HG03097 (cell line): ENCODE measurements around the gene HNMT.
"Not testable (repeated sequence)": the region's sequence is repeated elsewhere in the genome, so short reads cannot be mapped to it uniquely, and the experiment has no call there.

ENCODE experiments used
- ATAC-seq: cut with Tn5 transposase; IDR thresholded peaks from one replicate; pipeline ENCODE4 v1.9.1; 2021; ENCODE audit not compliant: unreplicated experiment, low FRiP score

Gene HNMT

DNA sequence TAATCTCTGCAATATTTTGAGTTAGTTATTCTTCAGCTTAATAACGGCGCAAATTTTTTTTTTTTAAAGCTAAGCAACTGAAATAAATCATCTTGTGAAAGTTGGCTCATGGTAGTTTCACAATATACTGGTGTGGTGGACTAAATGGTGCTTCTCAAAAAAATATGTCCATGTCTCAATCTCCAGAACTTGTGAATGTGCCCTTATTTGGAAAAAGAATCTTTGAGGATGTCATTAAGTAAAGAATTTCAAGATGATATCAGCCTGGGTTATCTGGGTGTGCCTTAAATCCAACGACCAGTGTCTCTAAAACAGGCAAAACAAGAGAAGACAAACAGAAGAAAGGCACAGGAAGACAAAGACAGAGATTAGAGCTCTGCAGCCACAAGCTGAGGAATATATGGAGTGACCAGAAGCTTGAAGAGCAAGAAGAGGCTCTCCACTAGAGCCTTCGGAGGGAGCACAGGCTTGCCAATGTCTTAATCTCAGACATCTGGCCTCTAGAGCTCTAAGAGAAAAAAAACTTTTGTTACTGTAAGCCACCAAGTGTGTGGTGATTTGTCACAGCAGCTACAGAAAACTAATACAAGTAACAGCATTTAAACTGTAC is 71.4 kb downstream of the HNMT start:
- ATAC-seq, result no peak

DNA sequence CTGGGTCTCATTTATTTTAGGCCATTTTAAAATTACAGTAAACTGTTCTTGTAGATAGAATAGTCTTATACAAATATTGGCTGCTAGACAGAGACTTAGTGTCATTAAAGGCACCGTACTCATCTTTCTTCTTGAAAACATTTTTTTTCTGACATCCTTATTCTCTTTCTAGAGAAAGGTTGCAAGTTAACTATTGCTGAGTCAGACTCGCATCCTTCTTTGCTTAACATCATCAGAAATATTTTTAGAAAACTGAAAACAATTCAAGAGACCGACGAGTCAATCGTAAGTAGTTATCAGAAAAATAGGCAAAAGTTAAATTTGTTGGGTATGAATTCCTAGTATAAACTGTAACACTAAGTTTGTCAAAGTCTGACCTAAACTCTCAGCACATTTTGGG is 72.2 kb downstream of the HNMT start:
- ATAC-seq, result no peak

GRCh38 chr2:138037090-138037489 is 72.8 kb downstream of the HNMT start:
- ATAC-seq, result no peak

DNA sequence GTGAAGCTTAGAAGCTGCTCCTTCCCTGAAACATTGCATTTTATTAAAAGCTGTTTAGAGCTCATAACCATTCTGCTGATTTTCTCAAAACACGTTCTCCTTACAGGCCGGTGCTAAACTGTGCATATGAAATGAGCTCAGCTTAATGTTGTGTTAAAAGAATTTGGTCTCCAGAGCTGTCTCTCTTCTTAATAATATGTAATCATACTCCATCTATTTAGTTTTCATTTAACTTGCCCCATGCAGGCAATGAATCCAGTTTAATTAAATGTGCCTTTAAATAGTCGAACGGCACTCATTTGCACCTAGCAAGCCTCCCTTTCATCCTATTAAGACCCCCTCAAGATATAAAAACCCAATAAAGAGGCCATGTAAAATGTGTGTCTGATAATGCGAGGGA is 76.3 kb downstream of the HNMT start:
- ATAC-seq, result no peak

GRCh38 chr2:138042311-138042710 is 78.0 kb downstream of the HNMT start:
- ATAC-seq, result no peak

DNA sequence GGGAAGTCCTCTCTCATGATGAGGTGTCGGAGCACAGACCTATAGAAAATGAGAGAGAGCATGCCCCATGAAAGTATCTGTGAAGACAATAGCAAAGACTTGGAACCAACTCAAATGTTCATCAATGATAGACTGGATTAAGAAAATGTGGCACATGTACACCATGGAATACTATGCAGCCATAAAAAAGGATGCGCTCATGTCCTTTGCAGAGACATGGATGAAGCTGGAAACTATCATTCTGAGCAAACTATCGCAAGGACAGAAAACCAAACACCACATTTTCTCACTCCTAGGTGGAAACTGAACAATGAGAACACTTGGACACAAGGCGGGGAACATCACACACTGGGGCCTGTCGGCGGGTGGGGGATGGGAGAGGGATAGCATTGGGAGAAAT is 79.3 kb downstream of the HNMT start:
- ATAC-seq, result not testable (repeated sequence)

DNA sequence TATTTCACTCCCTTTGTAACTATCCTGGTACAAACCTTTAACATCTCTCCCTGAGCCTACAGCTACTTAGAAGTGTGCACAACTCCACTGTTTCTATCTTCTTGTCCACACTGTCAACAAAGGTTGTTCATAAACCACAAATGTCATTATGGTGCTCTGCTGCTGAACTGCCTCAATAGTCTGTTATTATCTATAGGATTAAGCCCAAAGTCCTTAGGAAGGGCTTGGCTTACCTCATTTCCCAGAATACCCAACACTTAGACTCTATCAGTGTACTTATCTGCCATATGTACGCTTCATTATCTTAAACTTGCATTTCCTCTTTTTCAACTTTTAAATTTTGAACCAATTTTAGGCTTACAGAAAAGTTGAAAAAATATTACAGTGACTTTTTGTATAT is 94.2 kb downstream of the HNMT start:
- ATAC-seq, result no peak

DNA sequence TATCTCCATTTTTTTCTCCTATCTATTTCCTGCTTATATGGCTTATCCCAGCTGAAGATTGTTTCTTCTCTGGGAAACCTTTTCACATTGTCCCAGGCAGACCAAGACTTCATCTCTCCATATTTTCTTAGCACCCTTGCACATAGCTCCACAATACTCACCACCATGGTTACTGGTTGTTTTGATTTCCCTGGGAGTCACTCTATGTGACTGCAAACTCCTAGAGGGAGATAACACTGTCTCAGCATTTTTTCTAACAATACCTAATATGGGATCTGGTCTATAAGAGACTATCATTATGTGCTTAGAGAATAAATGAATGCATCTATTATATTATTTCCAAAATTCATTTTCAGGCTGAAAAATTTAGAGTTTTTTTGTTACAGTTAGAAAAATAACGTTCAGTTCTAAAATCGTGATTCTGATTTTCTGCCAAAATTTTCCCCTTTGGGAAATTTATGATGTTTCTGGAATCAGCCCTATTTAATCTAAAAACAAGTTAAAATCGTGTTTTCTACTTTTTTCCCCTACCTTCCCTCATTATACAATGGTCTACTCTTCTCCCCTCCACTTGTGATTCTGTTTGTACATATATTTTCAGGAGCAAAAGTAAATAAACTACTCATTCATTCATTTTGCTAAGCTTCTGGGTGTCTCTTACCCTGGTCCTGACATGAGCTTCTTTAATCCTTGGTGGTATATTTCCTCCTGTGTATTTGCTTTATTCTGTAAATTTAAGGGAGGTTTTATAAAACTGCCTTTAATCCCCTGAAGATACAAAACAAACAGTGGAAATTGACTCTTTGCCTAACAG is 95.4 kb downstream of the HNMT start:
- ATAC-seq, result no peak

GRCh38 chr2:138060301-138060635 is 96.0 kb downstream of the HNMT start:
- no peak for ATAC-seq

GRCh38 chr2:138061961-138062360 is 97.7 kb downstream of the HNMT start:
- ATAC-seq, result no peak

- no peak for ATAC-seq
Measured at GRCh38 chr2:138063181-138063580, 98.9 kb downstream of the HNMT start.
